Caco-2 (cell line): ENCODE measurements around the gene EPS15. TPM values are rescaled to one million over a fixed set of nuclear protein-coding genes. Genes with fewer than 3 reads are reported as not detected.
A peak's percentile ranks its signal among the peaks of the same experiment; 100 is the strongest.

Experiments used
- BruUV-seq: library from RNA; stranded (reverse); fragments of 400-500 nt; replicated peaks from 2 replicates; lab custom pipeline; 2021; lab: Mats Ljungman, UMichigan
- CTCF ChIA-PET: fragments of 300-600 bp; sonication (Branson Sonifier 250); formaldehyde crosslinking; loops from one replicate; lab custom pipeline; 2022; ENCODE audit warnings: antibody characterized with exemption; lab: Charles Lee
- POLR2A ChIA-PET: fragments of 300-600 bp; sonication (Branson Sonifier 250); formaldehyde crosslinking; loops from one replicate; lab custom pipeline; 2022; ENCODE audit warnings: antibody characterized with exemption; lab: Charles Lee
- DNase-seq, 2 experiments: peaks; one replicate each; pipeline versions ENCODE4 v3.0.0 to v3.0.0-alpha.2; 2020 to 2022
- H3K27me3 ChIP-seq: replicated peaks from 2 replicates; pipeline ENCODE4 v1.6.0; 2011; ENCODE audit warnings: low read length; ENCODE audit not compliant: control insufficient read depth, insufficient read depth
- H3K36me3 ChIP-seq: 2 replicates; pipeline ENCODE4 v1.5.1; 2011; ENCODE audit warnings: low read length; ENCODE audit not compliant: control insufficient read depth, insufficient read depth
- H3K4me1 ChIP-seq: fragments of 250-450 bp; sonication (Bioruptor Pico); 2 replicates; pipeline ENCODE4 v1.5.1; 2020; ENCODE audit warnings: mild to moderate bottlenecking
- H3K4me3 ChIP-seq: 2 replicates; pipeline ENCODE4 v1.5.1; 2011; ENCODE audit warnings: low read depth, mild to moderate bottlenecking, control low read depth, low read length
- H3K9me3 ChIP-seq: fragments of 250-450 bp; sonication (Bioruptor Pico); 2 replicates; pipeline ENCODE4 v1.5.1; 2020; ENCODE audit warnings: mild to moderate bottlenecking, moderate library complexity
- H3K27ac Mint-ChIP-seq: one replicate; pipeline ENCODE4 v1.8.0; 2022; ENCODE audit warnings: mixed read lengths; ENCODE audit not compliant: unreplicated experiment
- H3K27me3 Mint-ChIP-seq: one replicate; pipeline ENCODE4 v1.8.0; 2022; ENCODE audit warnings: mixed read lengths; ENCODE audit not compliant: insufficient read depth, unreplicated experiment
- H3K36me3 Mint-ChIP-seq: one replicate; pipeline ENCODE4 v1.8.0; 2022; ENCODE audit warnings: mild to moderate bottlenecking, mixed read lengths; ENCODE audit not compliant: insufficient read depth, unreplicated experiment
- H3K4me1 Mint-ChIP-seq: one replicate; pipeline ENCODE4 v1.8.0; 2022; ENCODE audit warnings: low read depth, mixed read lengths; ENCODE audit not compliant: unreplicated experiment
- H3K4me3 Mint-ChIP-seq: one replicate; pipeline ENCODE4 v1.8.0; 2022; ENCODE audit warnings: mild to moderate bottlenecking, moderate library complexity, mixed read lengths; ENCODE audit not compliant: unreplicated experiment
- H3K9me3 Mint-ChIP-seq: one replicate; pipeline ENCODE4 v1.8.0; 2022; ENCODE audit warnings: mixed read lengths; ENCODE audit not compliant: unreplicated experiment
- intact Hi-C: fragments of 100-400 bp; cut with micrococcal nuclease; formaldehyde crosslinking; loops from one replicate; pipeline ENCODE4 v1.10.0; 2022; ENCODE audit not compliant: unreplicated experiment
- total RNA-seq: library from RNA; stranded (reverse); gene quantifications from 2 replicates; pipeline ENCODE4 v1.2.3, GENCODE V29; 2022
- TF ChIP-seq, protein P1 (sequence below), 2 experiments: fragments of 200-600 bp in 1 of 2; IDR thresholded peaks; 1 replicate in 1 of 2; 2 replicates in 1 of 2; pipeline versions ENCODE4 v1.5.1 to v1.8.0; 2011 to 2022; ENCODE audit warnings: antibody characterized with exemption in 1 of 2, control low read depth in 1 of 2, inconsistent platforms in 1 of 2, low read depth in 1 of 2, low read length in 1 of 2, mild to moderate bottlenecking in 1 of 2, moderate library complexity in 1 of 2; ENCODE audit not compliant: insufficient read depth in 1 of 2, severe bottlenecking in 1 of 2, unreplicated experiment in 1 of 2

Gene EPS15
- total RNA-seq, 1 experiment from 2014 or later = 41.5 TPM

GRCh38 chr1:51518586-51519047, 449 bp downstream of the EPS15 start:
- POLR2A ChIA-PET = interaction anchor here (1.0 to 1.2 kb wide), 2 partner anchors 12 to 17 kb away, joined by 4 read pairs; no protein-coding TSS in a partner anchor
- H3K9me3 ChIP-seq = no peaks in the 10 kb centered on the region
- TF ChIP-seq, protein P1, sequence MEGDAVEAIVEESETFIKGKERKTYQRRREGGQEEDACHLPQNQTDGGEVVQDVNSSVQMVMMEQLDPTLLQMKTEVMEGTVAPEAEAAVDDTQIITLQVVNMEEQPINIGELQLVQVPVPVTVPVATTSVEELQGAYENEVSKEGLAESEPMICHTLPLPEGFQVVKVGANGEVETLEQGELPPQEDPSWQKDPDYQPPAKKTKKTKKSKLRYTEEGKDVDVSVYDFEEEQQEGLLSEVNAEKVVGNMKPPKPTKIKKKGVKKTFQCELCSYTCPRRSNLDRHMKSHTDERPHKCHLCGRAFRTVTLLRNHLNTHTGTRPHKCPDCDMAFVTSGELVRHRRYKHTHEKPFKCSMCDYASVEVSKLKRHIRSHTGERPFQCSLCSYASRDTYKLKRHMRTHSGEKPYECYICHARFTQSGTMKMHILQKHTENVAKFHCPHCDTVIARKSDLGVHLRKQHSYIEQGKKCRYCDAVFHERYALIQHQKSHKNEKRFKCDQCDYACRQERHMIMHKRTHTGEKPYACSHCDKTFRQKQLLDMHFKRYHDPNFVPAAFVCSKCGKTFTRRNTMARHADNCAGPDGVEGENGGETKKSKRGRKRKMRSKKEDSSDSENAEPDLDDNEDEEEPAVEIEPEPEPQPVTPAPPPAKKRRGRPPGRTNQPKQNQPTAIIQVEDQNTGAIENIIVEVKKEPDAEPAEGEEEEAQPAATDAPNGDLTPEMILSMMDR (IDR thresholded peaks at IDR 0.05; ENCODE audit: insufficient read depth in 1 of 2, low read depth in 1 of 2, low read length in 1 of 2, severe bottlenecking in 1 of 2, unreplicated experiment in 1 of 2) = no peak
- no peaks in the 10 kb centered on the region for H3K27me3 Mint-ChIP-seq
- no peaks in the 10 kb centered on the region for H3K36me3 ChIP-seq
- peak overlapping the region; percentile 85 for H3K4me3 ChIP-seq
- no peaks in the 10 kb centered on the region for H3K27me3 ChIP-seq
- H3K36me3 Mint-ChIP-seq = peaks cover 15% of the 10 kb centered on the region
- peaks cover 11% of the 10 kb centered on the region for H3K4me1 Mint-ChIP-seq
- intact Hi-C loops = loop anchor here (1.0 to 2.0 kb wide), 2 partner anchors 108 to 187 kb away; no protein-coding TSS in a partner anchor
- BruUV-seq = no TSS peak
- CTCF ChIA-PET = interaction anchor here (2.3 kb wide), 1 partner anchor 17 kb away, joined by 12 read pairs; no protein-coding TSS in a partner anchor
- peaks cover 15% of the 10 kb centered on the region for H3K4me1 ChIP-seq
- peak overlapping the region; percentile 95 for H3K4me3 Mint-ChIP-seq
- no peaks in the 10 kb centered on the region for H3K9me3 Mint-ChIP-seq
- peak; percentile 71 to 72 for DNase-seq
- peak overlapping the region; percentile 89 for H3K27ac Mint-ChIP-seq

DNA sequence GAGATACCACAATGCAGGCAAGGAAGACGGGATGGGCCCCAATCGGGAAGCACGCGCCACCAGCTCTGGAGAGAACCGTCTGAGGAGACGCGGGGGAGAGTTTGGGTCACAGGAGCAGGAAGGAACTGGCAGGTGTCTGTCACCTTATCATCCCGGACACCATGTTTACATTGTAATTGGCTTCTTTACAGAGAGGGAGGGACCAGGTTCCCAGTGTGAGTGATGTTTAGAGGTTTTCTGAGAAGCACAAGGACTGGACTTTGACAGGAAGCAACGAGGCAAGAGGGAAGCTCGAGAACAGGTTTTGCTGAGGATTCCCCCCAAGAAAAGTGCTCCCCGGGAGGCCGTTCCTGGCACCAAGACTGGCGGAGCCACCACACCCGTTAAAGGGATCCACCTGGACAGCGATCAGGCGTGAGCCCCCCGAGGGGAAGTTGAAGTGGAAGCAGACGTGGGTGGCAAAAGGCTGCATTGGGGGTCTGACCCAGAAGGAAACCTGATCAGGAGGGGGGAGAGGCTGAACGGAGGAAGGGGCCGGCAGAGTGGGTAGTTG, 957 bp downstream of the EPS15 start:
- peak overlapping the region; percentile 85 for H3K4me3 ChIP-seq
- TF ChIP-seq, protein P1 (IDR thresholded peaks at IDR 0.05; ENCODE audit: insufficient read depth in 1 of 2, low read depth in 1 of 2, low read length in 1 of 2, severe bottlenecking in 1 of 2, unreplicated experiment in 1 of 2) = no peak
- CTCF ChIA-PET = interaction anchor here (2.3 kb wide), 1 partner anchor 17 kb away, joined by 12 read pairs; no protein-coding TSS in a partner anchor
- Mint-ChIP-seq H3K9me3 (no peaks in the 10 kb centered on the region), H3K4me3 (peak overlapping the region; percentile 95), H3K36me3 (peaks cover 15% of the 10 kb centered on the region), H3K27me3 (no peaks in the 10 kb centered on the region), H3K27ac (peak overlapping the region; percentile 89), H3K4me1 (peaks cover 11% of the 10 kb centered on the region)
- POLR2A ChIA-PET = interaction anchor here (1.0 to 1.2 kb wide), 2 partner anchors 12 to 17 kb away, joined by 4 read pairs; no protein-coding TSS in a partner anchor
- DNase-seq = peak; percentile 72 to 85
- no TSS peak for BruUV-seq
- no peaks in the 10 kb centered on the region for H3K36me3 ChIP-seq
- peaks cover 15% of the 10 kb centered on the region for H3K4me1 ChIP-seq
- intact Hi-C loops = loop anchor here (1.0 to 2.0 kb wide), 2 partner anchors 107 to 187 kb away; no protein-coding TSS in a partner anchor
- H3K27me3 ChIP-seq = no peaks in the 10 kb centered on the region
- H3K9me3 ChIP-seq = no peaks in the 10 kb centered on the region

DNA sequence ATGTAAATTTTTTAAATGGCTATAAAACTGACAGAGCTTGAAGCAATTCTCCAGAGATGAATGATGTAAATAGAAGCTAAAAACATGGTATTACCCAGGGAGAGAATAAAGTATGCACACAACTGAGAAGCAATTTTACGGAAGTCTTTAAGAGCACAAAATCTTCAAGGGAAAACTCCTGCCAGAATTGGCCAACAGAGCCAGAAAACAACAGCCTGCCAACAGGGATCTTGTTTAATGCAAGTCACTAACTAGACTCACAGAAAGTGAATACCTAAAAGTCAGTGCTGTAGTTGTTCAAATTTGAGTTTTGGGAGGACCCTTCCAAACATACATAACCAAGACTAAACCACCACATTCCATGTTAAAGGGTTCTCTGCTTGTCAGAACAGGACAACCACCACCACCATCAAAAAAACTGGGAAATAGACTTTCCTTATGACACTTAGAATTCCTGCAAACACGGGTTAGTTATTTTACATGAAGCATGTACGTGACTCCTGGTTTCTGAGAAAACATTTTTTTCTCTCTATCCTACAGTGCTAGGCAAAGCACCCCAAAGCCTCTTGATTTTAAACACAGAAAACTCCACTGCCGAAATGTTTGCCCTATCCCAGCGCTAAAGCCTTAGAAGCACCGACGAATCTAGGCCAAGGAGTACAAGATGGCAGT, 1.6 kb downstream of the EPS15 start:
- TF ChIP-seq, protein P1 (IDR thresholded peaks at IDR 0.05; ENCODE audit: insufficient read depth in 1 of 2, low read depth in 1 of 2, low read length in 1 of 2, severe bottlenecking in 1 of 2, unreplicated experiment in 1 of 2) = no peak
- Histone ChIP-seq H3K36me3 (no peaks in the 10 kb centered on the region), H3K4me1 (peaks cover 15% of the 10 kb centered on the region), H3K4me3 (peak overlapping the region; percentile 85), H3K27me3 (no peaks in the 10 kb centered on the region), H3K9me3 (no peaks in the 10 kb centered on the region)
- Mint-ChIP-seq H3K4me1 (peaks cover 11% of the 10 kb centered on the region), H3K9me3 (no peaks in the 10 kb centered on the region), H3K4me3 (peak overlapping the region; percentile 95), H3K27me3 (no peaks in the 10 kb centered on the region), H3K36me3 (peaks cover 15% of the 10 kb centered on the region), H3K27ac (peak overlapping the region; percentile 89)
- POLR2A ChIA-PET = interaction anchor here (1.2 kb wide), 1 partner anchor 11 kb away, joined by 4 read pairs; no protein-coding TSS in a partner anchor
- BruUV-seq = TSS peak; percentile 29
- intact Hi-C loops = loop anchor here (1.0 to 2.0 kb wide), 2 partner anchors 107 to 186 kb away; no protein-coding TSS in a partner anchor
- CTCF ChIA-PET = no interaction called here
- DNase-seq = no peak
